HepG2 (cell line): ENCODE data around the gene HAT1. TPM values are rescaled to one million over a fixed set of nuclear protein-coding genes. Genes with fewer than 3 reads are reported as not detected.

ENCODE experiments used
- ATAC-seq: fragments of 200-7000 bp; cut with Tn5 transposase; 3 replicates; pipeline ENCODE4 v1.9.1; 2020; ENCODE audit warnings: mild to moderate bottlenecking, moderate library complexity
- BruUV-seq: library from RNA; stranded (reverse); fragments of 400-500 nt; replicated peaks from 2 replicates; lab custom pipeline; 2021; lab: Mats Ljungman, UMichigan
- CTCF ChIA-PET: fragments of 300-600 bp; formaldehyde crosslinking; extraction: SDS; loops from one replicate; lab custom pipeline; 2021; ENCODE audit warnings: low total read pairs, inconsistent platforms, low intra/inter-chr PET ratio; lab: Yijun Ruan, JAX
- POLR2A ChIA-PET: fragments of 350-600 bp; sonication (Branson Sonifier 250); formaldehyde crosslinking; loops from one replicate; lab custom pipeline; 2020; ENCODE audit warnings: antibody characterized with exemption, inconsistent platforms; lab: Yijun Ruan, JAX
- DNase-seq: peaks from one replicate; pipeline ENCODE4 v3.0.0-alpha.2; 2015; ENCODE audit warnings: low spot score
- FAIRE-seq: peaks from 3 replicates; lab custom pipeline; 2011; peaks lifted over from hg19 to GRCh38; lab: Jason Lieb, UNC
- H2AFZ ChIP-seq: one replicate; pipeline ENCODE4 v1.6.1; 2011; ENCODE audit warnings: low read length, inconsistent platforms
- H3K27ac ChIP-seq: fragments of 300-600 bp; 3 replicates; pipeline ENCODE4 v1.8.0; 2011; ENCODE audit warnings: mixed run types, mild to moderate bottlenecking, mixed read lengths, low read length, inconsistent platforms; ENCODE audit not compliant: insufficient read depth; ENCODE audit errors: extremely low read length
- H3K27me3 ChIP-seq, 2 experiments: fragments of 200-600 bp in 1 of 2; 2 replicates in 1 of 2; 3 replicates in 1 of 2; pipeline versions ENCODE4 v1.6.0 to v1.8.0; 2011; ENCODE audit warnings: low read length in 2 of 2, mild to moderate bottlenecking in 2 of 2, moderate library complexity in 2 of 2, inconsistent platforms in 1 of 2; ENCODE audit not compliant: insufficient read depth in 2 of 2, control insufficient read depth in 1 of 2
- H3K36me3 ChIP-seq, 2 experiments: fragments of 200-600 bp in 1 of 2; replicated peaks in 1 of 2; 2 replicates in 1 of 2; 3 replicates in 1 of 2; pipeline versions ENCODE4 v1.5.1 to v1.8.0; 2011; ENCODE audit warnings: low read length in 2 of 2, inconsistent platforms in 1 of 2; ENCODE audit not compliant: insufficient read depth in 2 of 2, control insufficient read depth in 1 of 2
- H3K4me1 ChIP-seq: 2 replicates; pipeline ENCODE4 v1.5.1; 2012; ENCODE audit warnings: low read length, inconsistent platforms; ENCODE audit not compliant: insufficient read depth
- H3K4me2 ChIP-seq: 2 replicates; pipeline ENCODE4 v1.6.0; 2011; ENCODE audit warnings: low read depth, low read length, inconsistent platforms
- H3K4me3 ChIP-seq, 3 experiments: fragments of 200-600 bp in 1 of 3; sonication (generic), shearing (Covaris generic) in 1 of 3; replicated peaks in 1 of 3; 2 replicates each; pipeline ENCODE4 v1.5.1; 2011 to 2016; ENCODE audit warnings: low read length in 3 of 3, inconsistent platforms in 2 of 3, low read depth in 2 of 3, mild to moderate bottlenecking in 2 of 3, control low read depth in 1 of 3, mixed read lengths in 1 of 3; ENCODE audit not compliant: insufficient read depth in 1 of 3
- H3K79me2 ChIP-seq: one replicate; pipeline ENCODE4 v1.6.1; 2011; ENCODE audit warnings: low read length, inconsistent platforms; ENCODE audit not compliant: insufficient read depth
- H3K9ac ChIP-seq: 2 replicates; pipeline ENCODE4 v1.6.0; 2011; ENCODE audit warnings: mild to moderate bottlenecking, low read depth, low read length, inconsistent platforms; ENCODE audit not compliant: insufficient read depth
- H3K9me3 ChIP-seq: 2 replicates; pipeline ENCODE4 v1.5.1; 2012; ENCODE audit warnings: mild to moderate bottlenecking, low read length
- H4K20me1 ChIP-seq: 2 replicates; pipeline ENCODE4 v1.6.0; 2011; ENCODE audit warnings: inconsistent platforms, mild to moderate bottlenecking, low read length, moderate library complexity; ENCODE audit not compliant: insufficient read depth
- CHD4 ChIP-seq: fragments of 200-600 bp; sonication (generic); IDR thresholded peaks from 2 replicates; pipeline ENCODE4 v1.7.0; 2017; ENCODE audit warnings: mild to moderate bottlenecking, low read length, borderline replicate concordance
- HOXA3 ChIP-seq: sonication (generic); formaldehyde crosslinking; IDR thresholded peaks from 2 replicates; pipeline ENCODE4 v1.5.0; 2020; ENCODE audit warnings: missing genetic modification reagents
- IRX3 ChIP-seq: sonication (generic); formaldehyde crosslinking; IDR thresholded peaks from 2 replicates; pipeline ENCODE4 v1.8.1; 2023; ENCODE audit warnings: mild to moderate bottlenecking, low read depth, missing genetic modification reagents, borderline replicate concordance
- KIAA2018 ChIP-seq: sonication (generic); formaldehyde crosslinking; IDR thresholded peaks from 2 replicates; pipeline ENCODE4 v1.5.0; 2020; ENCODE audit warnings: mild to moderate bottlenecking, missing genetic modification reagents, borderline replicate concordance
- MLXIP ChIP-seq: sonication (generic); formaldehyde crosslinking; IDR thresholded peaks from 2 replicates; pipeline ENCODE4 v1.9.0; 2021; ENCODE audit warnings: missing genetic modification reagents, borderline replicate concordance
- RARG ChIP-seq: sonication (generic); formaldehyde crosslinking; IDR thresholded peaks from 2 replicates; pipeline ENCODE4 v1.4.0; 2020; ENCODE audit warnings: low read depth, mild to moderate bottlenecking, missing genetic modification reagents
- ZBTB3 ChIP-seq: sonication (generic); formaldehyde crosslinking; IDR thresholded peaks from 2 replicates; pipeline ENCODE4 v1.4.0; 2020; ENCODE audit warnings: low read depth, mild to moderate bottlenecking, moderate library complexity, missing genetic modification reagents, borderline replicate concordance
- ZNF264 ChIP-seq: sonication (generic); formaldehyde crosslinking; IDR thresholded peaks from 2 replicates; pipeline ENCODE4 v1.4.0; 2020; ENCODE audit warnings: missing genetic modification reagents
- ZNF558 ChIP-seq: sonication (generic); formaldehyde crosslinking; IDR thresholded peaks from 2 replicates; pipeline ENCODE4 v1.9.0; 2022; ENCODE audit warnings: mild to moderate bottlenecking, missing genetic modification reagents, borderline replicate concordance
- ZNF652 ChIP-seq: IDR thresholded peaks from 2 replicates; pipeline ENCODE4 v1.6.1; 2016; ENCODE audit warnings: low read depth, borderline replicate concordance
- WGBS: methylation state at CpG from one replicate; pipeline ENCODE4 v1.1.6; 2017; ENCODE audit warnings: low lambda C conversion rate; 5-methylcytosine and 5-hydroxymethylcytosine counted together
- in situ Hi-C: cut with HindIII; loops from 2 replicates; pipeline ENCODE4 v1.10.0; 2017; ENCODE audit warnings: low pct_unique_long_range_greater_than_20kb; ENCODE audit not compliant: extremely low pct_ligation_motif_present
- intact Hi-C: fragments of 100-400 bp; cut with micrococcal nuclease; formaldehyde crosslinking; loops from one replicate; pipeline ENCODE4 v1.10.0; 2022; ENCODE audit not compliant: unreplicated experiment
- polyA plus RNA-seq, 8 experiments: library from polyadenylated mRNA; depleted of rRNA in 3 of 8; stranded (reverse) in 7 of 8; unstranded in 1 of 8; fragments of >200 nt; fragmentation: Illumina TruSeq in 4 of 8; extraction: Trizol in 4 of 8; gene quantifications; 2 replicates each; pipeline versions ENCODE4 v1.2.1 to v1.2.3, GENCODE V29; 2011 to 2016; ENCODE audit warnings: low read depth in 4 of 8, missing spikeins in 1 of 8, mixed read lengths in 1 of 8; ENCODE audit not compliant: insufficient read depth in 1 of 8
- total RNA-seq, 5 experiments: library from RNA; depleted of rRNA; stranded (reverse); fragments of >200 nt; fragmentation: Illumina TruSeq; extraction: Trizol; gene quantifications; 2 replicates each; pipeline ENCODE4 v1.2.3, GENCODE V29; 2016; ENCODE audit warnings: low read depth in 1 of 5

The HAT1 gene
- total and polyA plus RNA-seq, 2 of the 13 experiments (the other 11 are each of a cell fraction or from before 2014, with no cell fraction given) = 45.4 to 119 TPM

- ChIA-PET CTCF (interaction anchor here (1.0 kb wide), 1 partner anchor 104 kb away, joined by 3 read pairs; no protein-coding TSS in a partner anchor), POLR2A (interaction anchor here (0.6 to 1.3 kb wide), 6 partner anchors 10 to 313 kb away, joined by 3 to 6 read pairs (median 3); partner anchors contain the start of genes DLX2, DYNC1I2 and HAT1)
- peak; percentile 8 for FAIRE-seq
- Histone ChIP-seq H3K79me2 (no peaks in the 10 kb centered on the region), H3K27ac (peak within 1 kb of the TSS; percentile 82), H3K9ac (peak within 1 kb of the TSS; percentile 81), H3K4me2 (peak within 1 kb of the TSS; percentile 88), H2AFZ (peak within 1 kb of the TSS; percentile 97), H3K36me3 (0 out of 5 replicates have a peak, but pooled peaks cover 0 to 1% of the 10 kb centered on the region in 2 experiments), H4K20me1 (no peaks in the 10 kb centered on the region), H3K9me3 (no peaks in the 10 kb centered on the region), H3K4me1 (peaks cover 21% of the 10 kb centered on the region), H3K27me3 (no peaks in the 10 kb centered on the region), H3K4me3 (peak within 1 kb of the TSS; percentile 59 to 80 (median 66))
- in situ Hi-C loops = loop anchor here (5.0 kb wide), 1 partner anchor 102 kb away; the partner anchor contains the start of gene DLX2
- DNase-seq = peak; percentile 91
- ATAC-seq = peak; percentile 100
- intact Hi-C loops = loop anchor here (1.0 to 10.0 kb wide), 2 partner anchors 55 to 102 kb away; partner anchors contain the start of gene DLX2
- WGBS = 2% methylated on average over 67 of the region's 73 CpGs
- TSS peak; percentile 89 for BruUV-seq
- TF ChIP-seq ZNF264 (CRISPR knock-in tag) (peak; percentile 92), IRX3 (CRISPR knock-in tag) (peak; percentile 90), HOXA3 (CRISPR knock-in tag) (peak; percentile 99), ZNF558 (CRISPR knock-in tag) (peak; percentile 99; the same call in 1 of the 2 replicates), RARG (CRISPR knock-in tag) (peak; percentile 70; the same call in 1 of the 2 replicates), ZBTB3 (CRISPR knock-in tag) (peak; percentile 33; the same call in 1 of the 2 replicates), MLXIP (CRISPR knock-in tag) (peak; percentile 21; the same call in 1 of the 2 replicates), ZNF652 (CRISPR knock-in tag) (peak; percentile 57; the same call in 1 of the 2 replicates), KIAA2018 (CRISPR knock-in tag) (peak; percentile 67; the same call in 1 of the 2 replicates), CHD4 (no peak)
These were observed 77.6 kb downstream of the HAT1 start, which contains the start of gene METAP1D for GRCh38 chr2:171999604-172000469. Gene METAP1D (plus strand): TSS chr2:171999953. CDS start chr2:171999970, 17 bp downstream.
